Fibroblast of the aortic adventitia (primary cell): ENCODE results near the gene SLC28A1. TPM values are rescaled to one million over a fixed set of nuclear protein-coding genes. Genes with fewer than 3 reads are reported as not detected.

Experiments
- DNase-seq: peaks from one replicate; pipeline ENCODE4 v3.0.0-alpha.2; 2010; ENCODE audit warnings: low read depth
- H3K4me3 ChIP-seq: 2 replicates; pipeline ENCODE4 v1.5.1; 2011; ENCODE audit warnings: low read depth, mild to moderate bottlenecking, control low read depth, low read length, moderate library complexity
- CTCF ChIP-seq: IDR thresholded peaks from 2 replicates; pipeline ENCODE4 v1.5.1; 2011; ENCODE audit warnings: mild to moderate bottlenecking, low read length, control low read depth, inconsistent platforms; ENCODE audit not compliant: insufficient read depth
- total RNA-seq: library from RNA; depleted of rRNA; stranded (reverse); fragments of >200 nt; gene quantifications from 2 replicates; pipeline ENCODE4 v1.2.3, GENCODE V29; 2012; ENCODE audit warnings: low replicate concordance

The SLC28A1 gene
- total RNA-seq, 1 donor, result not detected

GRCh38 chr15:84907731-84908130, 23.3 kb downstream of the SLC28A1 start:
- TF ChIP-seq CTCF, result no peak
- DNase-seq, result no peak
- no peak overlapping the region for H3K4me3 ChIP-seq

GRCh38 chr15:84908564-84908963, 24.1 kb downstream of the SLC28A1 start:
- no peak for DNase-seq

GRCh38 chr15:84909029-84909428, 24.6 kb downstream of the SLC28A1 start:
- no peak for DNase-seq
- no peak overlapping the region for H3K4me3 ChIP-seq
- no peak for TF ChIP-seq CTCF

More at GRCh38 chr15:84908564-84908963, 24.1 kb downstream of the SLC28A1 start:
- TF ChIP-seq CTCF, result no peak
- no peak overlapping the region for H3K4me3 ChIP-seq

- no peak for TF ChIP-seq CTCF
- H3K4me3 ChIP-seq, result no peak overlapping the region
- DNase-seq, result no peak
These were observed 25.3 kb downstream of the SLC28A1 start for GRCh38 chr15:84909782-84910181.

GRCh38 chr15:84910928-84911623, 26.6 kb downstream of the SLC28A1 start:
- TF ChIP-seq CTCF, result no peak
- no peak for DNase-seq
- no peak overlapping the region for H3K4me3 ChIP-seq

- DNase-seq, result peak; percentile 100
- H3K4me3 ChIP-seq, result no peak overlapping the region
- TF ChIP-seq CTCF, result no peak
These were observed 27.6 kb downstream of the SLC28A1 start for GRCh38 chr15:84911879-84912660.
